ENCODE measurements around the gene NHP2.

NHP2 gene

DNA sequence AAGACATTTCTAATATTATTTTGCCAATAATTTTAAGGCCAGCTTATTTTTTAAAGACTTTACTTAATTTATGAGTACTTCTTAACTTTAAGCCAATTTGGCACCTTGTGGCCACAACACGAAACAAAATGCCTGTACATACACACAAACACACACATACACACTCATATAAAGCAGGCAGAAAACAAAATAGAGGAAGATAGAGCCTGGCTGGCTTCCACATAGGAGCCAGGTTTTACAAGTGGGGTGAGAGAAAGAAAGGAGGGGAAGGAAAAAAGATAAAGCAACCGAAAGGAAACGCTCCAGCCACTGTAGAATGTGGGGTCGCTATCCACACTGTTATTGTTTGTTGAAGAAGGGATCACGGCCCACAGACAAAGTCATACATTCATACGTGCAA, 23.1 kb upstream of the NHP2 start:
- in situ Hi-C loops (cut with HindIII; ENCODE audit: low sequenced_read_pairs), result no loop called here

DNA sequence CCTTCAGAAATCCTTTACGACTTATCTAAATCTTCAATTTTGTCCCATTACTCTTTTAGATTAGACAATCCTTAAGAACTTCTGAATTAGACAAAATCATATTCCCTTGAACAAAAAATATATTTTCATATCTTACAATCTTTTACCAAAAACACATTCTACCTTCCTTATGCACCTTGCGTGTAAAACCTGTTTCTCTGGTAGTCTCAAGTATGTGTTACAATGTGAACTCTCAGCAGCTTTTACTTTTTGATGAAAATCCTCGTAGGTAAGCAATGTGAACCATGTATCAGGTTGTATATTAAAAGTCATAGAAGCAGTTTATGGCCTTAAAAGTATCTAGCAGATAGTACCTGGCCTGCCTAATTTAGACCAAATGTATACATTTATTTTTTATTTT, 20.8 kb upstream of the NHP2 start:
- in situ Hi-C loops (cut with HindIII; ENCODE audit: low sequenced_read_pairs), result no loop called here

- in situ Hi-C loops (cut with HindIII; ENCODE audit: low sequenced_read_pairs), result no loop called here
Observed at GRCh38 chr5:178170455-178170854, 16.8 kb upstream of the NHP2 start.

- in situ Hi-C loops (cut with HindIII; ENCODE audit: low sequenced_read_pairs), result no loop called here
Observed at GRCh38 chr5:178165581-178165980, 11.9 kb upstream of the NHP2 start.

GRCh38 chr5:178163772-178164735, 10.4 kb upstream of the NHP2 start:
- in situ Hi-C loops (cut with HindIII; ENCODE audit: low sequenced_read_pairs), result no loop called here

DNA sequence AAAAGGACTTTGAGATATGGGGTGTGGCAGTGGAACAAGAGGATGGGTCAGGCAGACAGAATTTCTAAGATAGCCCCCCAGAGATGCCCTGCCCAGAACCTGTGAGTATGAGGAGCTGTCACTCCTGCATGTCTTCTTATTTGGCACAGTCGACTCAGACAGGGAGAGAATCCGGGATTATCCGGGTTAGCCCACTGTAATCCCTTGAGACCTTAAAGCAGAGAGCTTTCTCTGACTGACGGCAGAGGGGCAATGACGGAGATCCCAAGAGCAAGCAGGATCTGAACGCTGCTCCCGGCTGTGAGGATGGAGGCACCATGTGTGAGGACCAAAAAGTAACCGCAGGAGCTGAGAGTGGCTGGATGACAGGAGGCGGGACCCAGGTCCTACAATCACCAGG, 8.8 kb upstream of the NHP2 start:
- in situ Hi-C loops (cut with HindIII; ENCODE audit: low sequenced_read_pairs), result no loop called here

- in situ Hi-C loops (cut with HindIII; ENCODE audit: low sequenced_read_pairs), result no loop called here
Observed at GRCh38 chr5:178160176-178160575, 6.5 kb upstream of the NHP2 start.

GRCh38 chr5:178155065-178155464, 1.4 kb upstream of the NHP2 start:
- in situ Hi-C loops (cut with HindIII; ENCODE audit: low sequenced_read_pairs), result no loop called here

- in situ Hi-C loops (cut with HindIII; ENCODE audit: low sequenced_read_pairs), result no loop called here
Observed at GRCh38 chr5:178152491-178153444, 917 bp downstream of the NHP2 start.

DNA sequence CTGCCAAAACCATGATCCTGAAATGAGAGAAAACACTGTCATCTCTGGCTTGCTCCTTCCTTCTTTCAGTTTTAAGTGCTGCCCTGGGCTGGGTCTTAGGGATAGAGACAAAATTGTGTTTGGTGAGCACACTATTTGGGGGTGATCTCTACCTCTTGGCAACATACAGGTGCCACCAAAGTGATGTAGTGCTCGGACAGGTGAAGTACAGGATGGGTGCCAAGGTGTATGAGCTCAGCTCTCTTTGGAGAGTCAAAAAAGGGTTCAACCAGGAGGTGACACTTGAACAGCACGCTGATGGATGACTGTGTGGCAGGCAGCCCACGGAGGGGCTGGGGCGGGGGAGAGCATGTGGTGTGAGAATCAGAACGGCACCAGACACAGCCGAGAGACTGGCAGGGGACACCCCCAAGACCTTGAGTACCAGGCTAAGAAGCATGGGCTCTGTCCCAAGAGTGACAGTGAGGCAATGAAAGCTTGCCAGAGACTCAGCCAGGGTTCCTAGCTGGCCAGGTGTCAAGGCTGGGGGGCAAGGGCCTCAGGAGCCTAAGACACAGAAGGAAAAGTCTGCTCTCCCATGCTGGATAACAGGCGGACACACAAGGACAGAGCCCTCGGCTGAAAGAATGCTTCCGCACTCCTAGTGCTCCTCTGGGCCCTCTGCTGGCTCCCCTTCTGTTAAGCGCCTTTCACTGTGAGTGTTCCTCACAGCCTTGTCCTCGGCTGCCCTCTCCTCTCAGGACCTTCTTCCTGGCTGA, 2.5 kb downstream of the NHP2 start:
- in situ Hi-C loops (cut with HindIII; ENCODE audit: low sequenced_read_pairs), result no loop called here

- in situ Hi-C loops (cut with HindIII; ENCODE audit: low sequenced_read_pairs), result no loop called here
Observed at GRCh38 chr5:178149199-178149932, 4.3 kb downstream of the NHP2 start.

- in situ Hi-C loops (cut with HindIII; ENCODE audit: low sequenced_read_pairs), result no loop called here
Observed at GRCh38 chr5:178147406-178147805, 6.3 kb downstream of the NHP2 start.

- in situ Hi-C loops (cut with HindIII; ENCODE audit: low sequenced_read_pairs), result no loop called here
Observed at GRCh38 chr5:178145965-178146820, 7.5 kb downstream of the NHP2 start.

GRCh38 chr5:178143901-178144300, 9.8 kb downstream of the NHP2 start:
- in situ Hi-C loops (cut with HindIII; ENCODE audit: low sequenced_read_pairs), result loop anchor here (5.0 kb wide), 1 partner anchor 67 kb away; no protein-coding TSS in a partner anchor

- in situ Hi-C loops (cut with HindIII; ENCODE audit: low sequenced_read_pairs), result loop anchor here (5.0 kb wide), 1 partner anchor 66 kb away; no protein-coding TSS in a partner anchor
Observed at GRCh38 chr5:178143246-178143645, 10.4 kb downstream of the NHP2 start.

DNA sequence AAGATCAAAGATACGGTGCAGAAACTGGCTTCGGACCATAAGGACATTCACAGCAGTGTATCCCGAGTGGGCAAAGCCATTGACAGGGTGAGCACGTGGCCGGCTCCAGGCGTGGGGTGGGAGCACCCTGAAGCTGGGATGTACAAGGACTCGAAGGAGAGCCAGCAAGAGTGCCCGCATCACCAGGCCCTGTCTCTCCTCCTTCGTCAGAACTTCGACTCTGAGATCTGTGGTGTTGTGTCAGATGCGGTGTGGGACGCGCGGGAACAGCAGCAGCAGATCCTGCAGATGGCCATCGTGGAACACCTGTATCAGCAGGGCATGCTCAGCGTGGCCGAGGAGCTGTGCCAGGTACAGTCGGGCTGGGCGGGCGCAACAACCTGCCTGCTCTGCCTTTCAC, 11.0 kb downstream of the NHP2 start:
- in situ Hi-C loops (cut with HindIII; ENCODE audit: low sequenced_read_pairs), result loop anchor here (5.0 kb wide), 1 partner anchor 65 kb away; no protein-coding TSS in a partner anchor

DNA sequence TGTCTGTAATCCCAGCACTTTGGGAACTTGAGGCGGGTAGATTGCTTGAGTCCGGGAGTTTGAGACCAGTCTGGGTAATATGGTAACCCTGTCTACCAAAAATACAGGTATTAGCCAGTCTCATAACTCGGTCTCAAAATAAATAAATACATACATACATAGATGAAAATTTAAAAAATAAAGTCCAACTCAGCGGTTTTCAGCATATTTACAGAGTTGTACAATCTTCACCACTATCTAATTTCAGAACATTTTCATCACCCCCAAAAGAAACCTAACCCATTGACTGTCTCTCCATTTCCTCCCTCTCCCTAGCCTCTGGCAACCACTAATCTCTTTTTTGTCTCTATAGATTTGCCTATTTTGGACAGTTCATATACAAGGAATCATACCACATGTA, 12.1 kb downstream of the NHP2 start:
- in situ Hi-C loops (cut with HindIII; ENCODE audit: low sequenced_read_pairs), result loop anchor here (5.0 kb wide), 1 partner anchor 64 kb away; no protein-coding TSS in a partner anchor

GRCh38 chr5:178137991-178138390, 15.7 kb downstream of the NHP2 start:
- in situ Hi-C loops (cut with HindIII; ENCODE audit: low sequenced_read_pairs), result no loop called here

- in situ Hi-C loops (cut with HindIII; ENCODE audit: low sequenced_read_pairs), result no loop called here
Observed at GRCh38 chr5:178136990-178137389, 16.7 kb downstream of the NHP2 start.

All from endothelial cell of hepatic sinusoid (primary cell).